ENCODE results near the gene TBC1D10A. TPM values are rescaled to one million over a fixed set of nuclear protein-coding genes. Genes with fewer than 3 reads are reported as not detected.

TBC1D10A gene
- total RNA-seq, 2 experiments from 2014 or later: 20.5 to 21.1 TPM

DNA sequence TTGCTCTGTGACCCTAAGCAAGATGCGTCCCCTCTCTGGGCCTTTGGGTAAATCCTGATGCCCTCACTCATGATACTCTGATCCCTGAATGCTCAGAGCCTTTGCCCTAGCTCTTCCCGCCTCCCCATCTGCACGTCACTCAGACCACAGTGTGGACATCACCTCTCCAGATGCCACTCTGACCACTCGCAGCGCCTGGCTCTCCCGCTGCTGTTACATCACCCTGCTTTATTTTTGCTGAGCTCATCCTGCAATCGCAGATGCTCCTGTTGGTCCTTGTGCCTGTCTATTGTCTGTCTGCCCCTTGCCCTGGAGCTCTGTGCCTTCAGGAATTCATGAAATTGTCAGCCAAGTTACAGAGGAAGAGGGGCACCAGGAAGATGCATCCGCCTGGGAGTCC, 65.6 kb downstream of the TBC1D10A start:
- peaks cover 39% of the 10 kb centered on the region for H3K36me3 Mint-ChIP-seq (ENCODE audit: low read depth)
- peaks cover 25% of the 10 kb centered on the region for H3K4me1 Mint-ChIP-seq (ENCODE audit: low read depth)
- H3K27me3 Mint-ChIP-seq: peaks cover 2% of the 10 kb centered on the region
- peak overlapping the region; percentile 10 for H3K27ac Mint-ChIP-seq
- TF ChIP-seq, protein P1, sequence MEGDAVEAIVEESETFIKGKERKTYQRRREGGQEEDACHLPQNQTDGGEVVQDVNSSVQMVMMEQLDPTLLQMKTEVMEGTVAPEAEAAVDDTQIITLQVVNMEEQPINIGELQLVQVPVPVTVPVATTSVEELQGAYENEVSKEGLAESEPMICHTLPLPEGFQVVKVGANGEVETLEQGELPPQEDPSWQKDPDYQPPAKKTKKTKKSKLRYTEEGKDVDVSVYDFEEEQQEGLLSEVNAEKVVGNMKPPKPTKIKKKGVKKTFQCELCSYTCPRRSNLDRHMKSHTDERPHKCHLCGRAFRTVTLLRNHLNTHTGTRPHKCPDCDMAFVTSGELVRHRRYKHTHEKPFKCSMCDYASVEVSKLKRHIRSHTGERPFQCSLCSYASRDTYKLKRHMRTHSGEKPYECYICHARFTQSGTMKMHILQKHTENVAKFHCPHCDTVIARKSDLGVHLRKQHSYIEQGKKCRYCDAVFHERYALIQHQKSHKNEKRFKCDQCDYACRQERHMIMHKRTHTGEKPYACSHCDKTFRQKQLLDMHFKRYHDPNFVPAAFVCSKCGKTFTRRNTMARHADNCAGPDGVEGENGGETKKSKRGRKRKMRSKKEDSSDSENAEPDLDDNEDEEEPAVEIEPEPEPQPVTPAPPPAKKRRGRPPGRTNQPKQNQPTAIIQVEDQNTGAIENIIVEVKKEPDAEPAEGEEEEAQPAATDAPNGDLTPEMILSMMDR (IDR thresholded peaks at IDR 0.05): no peak
- POLR2A ChIA-PET: interaction anchor here (0.6 to 1.0 kb wide), 4 partner anchors 41 to 1419 kb away, joined by 3 to 4 read pairs (median 3); no protein-coding TSS in a partner anchor
- intact Hi-C loops (cut with micrococcal nuclease): no loop called here
- H3K9me3 Mint-ChIP-seq: no peaks in the 10 kb centered on the region
- H3K4me3 Mint-ChIP-seq: no peak overlapping the region
- ATAC-seq (no peak), DNase-seq (no peak)
- CTCF ChIA-PET: interaction anchor here (1.0 to 2.5 kb wide), 8 partner anchors 19 to 140 kb away, joined by 3 to 9 read pairs (median 6); partner anchors contain the start of genes RNF215 and SEC14L2

DNA sequence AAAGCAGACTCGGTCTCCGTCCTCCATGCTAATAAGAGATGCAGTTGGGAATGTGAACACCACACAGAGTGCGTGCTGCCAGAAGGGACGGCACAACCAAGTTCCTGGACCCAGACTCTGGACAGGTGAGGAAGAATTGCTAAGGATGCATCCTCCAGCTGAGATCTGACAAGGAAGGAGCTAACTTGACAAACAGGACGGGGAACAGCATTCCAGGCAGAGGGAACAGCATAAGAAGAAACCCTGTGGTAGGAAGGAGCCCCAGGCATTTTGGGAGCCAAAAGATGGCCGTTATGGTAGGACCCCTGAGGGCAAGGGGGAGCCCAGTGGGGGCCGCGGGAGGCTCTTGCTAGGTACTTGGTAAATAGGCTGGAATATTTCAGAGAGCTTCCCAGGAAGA, 66.1 kb downstream of the TBC1D10A start:
- TF ChIP-seq, protein P1 (IDR thresholded peaks at IDR 0.05): no peak
- ChIA-PET CTCF (interaction anchor here (1.0 to 2.1 kb wide), 7 partner anchors 20 to 139 kb away, joined by 3 to 7 read pairs (median 5); partner anchors contain the start of gene RNF215), POLR2A (interaction anchor here (1.0 to 1.3 kb wide), 2 partner anchors 26 to 162 kb away, joined by 3 to 4 read pairs; no protein-coding TSS in a partner anchor)
- Mint-ChIP-seq H3K9me3 (no peaks in the 10 kb centered on the region), H3K27ac (no peak overlapping the region), H3K27me3 (peaks cover 2% of the 10 kb centered on the region), H3K4me3 (no peak overlapping the region), H3K36me3 (ENCODE audit: low read depth) (peaks cover 36% of the 10 kb centered on the region), H3K4me1 (ENCODE audit: low read depth) (peaks cover 26% of the 10 kb centered on the region)
- intact Hi-C loops (cut with micrococcal nuclease): no loop called here
- DNase-seq (no peak), ATAC-seq (no peak)

DNA sequence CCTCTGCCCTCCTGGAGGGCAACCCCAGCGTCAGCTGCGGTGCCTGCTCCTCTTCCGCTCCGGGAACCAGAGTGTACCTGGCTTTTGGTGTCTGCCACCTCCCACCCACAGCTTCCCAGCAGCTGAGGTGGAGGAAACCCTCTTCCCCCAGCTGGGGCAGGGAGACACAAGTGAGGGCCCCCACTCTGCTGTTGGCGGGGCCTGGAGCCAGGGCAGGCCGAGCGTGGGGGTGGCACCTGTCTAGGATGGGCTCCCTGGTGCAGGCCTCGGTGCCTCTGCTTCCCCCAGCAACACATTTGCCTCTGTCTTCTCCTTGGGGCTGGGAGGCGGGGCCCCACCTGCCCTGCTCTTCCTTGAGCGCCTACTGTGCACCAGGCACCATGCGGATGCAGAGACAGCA, 66.5 kb downstream of the TBC1D10A start:
- peaks cover 2% of the 10 kb centered on the region for H3K27me3 Mint-ChIP-seq
- CTCF ChIA-PET: interaction anchor here (1.5 to 2.1 kb wide), 5 partner anchors 20 to 139 kb away, joined by 4 to 7 read pairs (median 6); no protein-coding TSS in a partner anchor

DNA sequence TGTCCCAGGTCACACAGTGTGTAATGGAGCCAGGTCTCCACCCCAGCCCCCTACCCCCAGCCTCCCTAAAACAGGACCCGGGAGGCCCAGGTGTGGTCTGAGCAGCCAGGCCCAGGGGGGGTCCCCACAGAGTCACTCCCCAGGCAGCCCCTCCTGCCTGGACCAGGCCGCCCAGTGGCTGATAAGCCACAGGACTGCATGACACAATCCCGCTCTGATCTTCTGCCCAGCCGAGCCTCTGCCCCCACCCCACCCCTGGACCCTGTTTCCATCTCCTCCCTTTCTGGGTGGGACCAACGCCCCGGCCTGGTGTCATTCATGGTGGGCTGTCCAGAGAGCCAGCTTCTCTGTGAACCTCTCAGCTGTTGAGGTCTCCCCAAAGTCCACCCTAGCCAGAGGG, 72.4 kb downstream of the TBC1D10A start:
- intact Hi-C loops (cut with micrococcal nuclease): loop anchor here (2.0 kb wide), 1 partner anchor 146 kb away; no protein-coding TSS in a partner anchor
- Mint-ChIP-seq H3K27ac (no peak overlapping the region), H3K9me3 (no peaks in the 10 kb centered on the region), H3K36me3 (ENCODE audit: low read depth) (no peaks in the 10 kb centered on the region), H3K4me1 (ENCODE audit: low read depth) (peaks cover 41% of the 10 kb centered on the region), H3K27me3 (peaks cover 2% of the 10 kb centered on the region), H3K4me3 (no peak overlapping the region)
- POLR2A ChIA-PET: no interaction called here
- ATAC-seq (no peak), DNase-seq (no peak)
- TF ChIP-seq, protein P1 (IDR thresholded peaks at IDR 0.05): no peak
- CTCF ChIA-PET: interaction anchor here (0.8 to 3.2 kb wide), 6 partner anchors 28 to 154 kb away, joined by 3 to 36 read pairs (median 8); partner anchors contain the start of gene RNF215

More for the DNA sequence above, 66.5 kb downstream of the TBC1D10A start:
- Mint-ChIP-seq H3K36me3 (ENCODE audit: low read depth) (peaks cover 32% of the 10 kb centered on the region), H3K4me3 (no peak overlapping the region), H3K27ac (no peak overlapping the region), H3K4me1 (ENCODE audit: low read depth) (peaks cover 24% of the 10 kb centered on the region), H3K9me3 (no peaks in the 10 kb centered on the region)
- intact Hi-C loops (cut with micrococcal nuclease): no loop called here
- DNase-seq (no peak), ATAC-seq (no peak)
- POLR2A ChIA-PET: interaction anchor here (0.5 to 1.3 kb wide), 3 partner anchors 27 to 163 kb away, joined by 3 to 4 read pairs (median 3); no protein-coding TSS in a partner anchor
- TF ChIP-seq, protein P1 (IDR thresholded peaks at IDR 0.05): no peak

DNA sequence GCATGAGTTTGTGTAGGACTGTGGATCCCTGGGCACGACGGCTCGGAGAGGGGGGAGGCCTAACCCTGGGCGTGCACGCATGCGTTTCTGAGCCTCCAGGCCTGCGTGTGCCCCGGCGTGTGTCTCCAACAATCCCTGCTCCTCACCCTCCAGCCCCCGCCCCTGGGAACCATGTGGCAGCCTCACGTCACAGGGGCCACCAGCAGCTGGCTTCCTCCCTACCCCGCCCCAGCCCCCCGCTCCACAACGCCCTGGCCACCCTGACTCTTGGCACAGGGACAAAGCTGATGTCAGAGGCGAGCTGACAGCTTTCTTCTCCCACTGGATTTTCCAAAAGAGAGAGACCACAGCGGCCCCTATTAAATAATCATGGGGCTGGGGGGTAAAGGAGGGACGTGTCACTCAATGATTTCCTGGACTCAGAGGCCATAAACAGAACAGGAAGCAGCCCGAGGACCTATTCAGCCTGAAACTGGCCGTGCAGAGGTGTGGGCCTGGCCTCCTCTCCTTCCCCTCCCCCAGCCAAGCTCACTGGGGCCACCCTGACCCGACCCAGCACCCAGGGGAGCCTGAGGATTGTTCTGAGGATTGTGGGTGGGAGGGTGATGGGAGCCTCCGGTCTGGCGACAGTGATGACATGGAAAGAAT, 73.4 kb downstream of the TBC1D10A start:
- Mint-ChIP-seq H3K4me1 (ENCODE audit: low read depth) (peaks cover 46% of the 10 kb centered on the region), H3K27ac (no peak overlapping the region), H3K36me3 (ENCODE audit: low read depth) (no peaks in the 10 kb centered on the region), H3K9me3 (no peaks in the 10 kb centered on the region), H3K27me3 (peaks cover 3% of the 10 kb centered on the region), H3K4me3 (no peak overlapping the region)
- CTCF ChIA-PET: interaction anchor here (1.2 to 3.2 kb wide), 3 partner anchors 10 to 154 kb away, joined by 3 to 36 read pairs (median 4); no protein-coding TSS in a partner anchor
- TF ChIP-seq, protein P1 (IDR thresholded peaks at IDR 0.05): no peak
- DNase-seq: no peak
- ATAC-seq: no peak
- POLR2A ChIA-PET: interaction anchor here (0.5 to 1.2 kb wide), 2 partner anchors 14 to 160 kb away, joined by 3 read pairs; no protein-coding TSS in a partner anchor
- intact Hi-C loops (cut with micrococcal nuclease): no loop called here
